ENCODE measurements around the gene FANCI.

The FANCI gene

GRCh38 chr15:89243691-89244573 is at the start of gene FANCI:
Gene FANCI, plus strand, starts transcription at chr15:89243979. Its CDS starts 3,669 bp downstream, at chr15:89247648.
- Mint-ChIP-seq H3K27me3 (no peaks in the 10 kb centered on the region), H3K36me3 (peaks cover 7% of the 10 kb centered on the region), H3K9me3 (ENCODE audit: low read depth) (no peaks in the 10 kb centered on the region), H3K4me1 (ENCODE audit: low read depth) (peaks cover 23% of the 10 kb centered on the region), H3K4me3 (peak within 1 kb of the TSS; percentile 96), H3K27ac (peak within 1 kb of the TSS; percentile 87)

DNA sequence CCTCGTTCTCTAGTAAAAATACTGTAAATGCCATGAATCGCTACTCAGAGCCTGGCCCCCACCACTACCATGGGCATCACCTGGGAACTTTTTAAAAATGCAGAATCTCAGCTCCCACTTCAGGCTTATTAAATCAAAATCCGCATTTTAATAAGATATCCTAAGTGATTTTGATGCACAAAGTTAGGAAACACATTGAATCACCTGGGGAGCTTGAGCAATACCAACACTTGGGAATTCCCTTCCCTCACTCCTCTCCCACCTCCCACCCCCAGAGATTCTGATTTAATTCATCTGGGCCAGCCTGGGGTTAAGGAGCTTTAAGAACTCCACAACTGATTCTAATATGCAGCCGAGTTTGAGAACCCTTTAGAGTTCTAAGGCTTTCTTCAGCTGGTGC is 49.2 kb upstream of the FANCI start:
- no peak overlapping the region for H3K27ac Mint-ChIP-seq
- no peaks in the 10 kb centered on the region for H3K9me3 Mint-ChIP-seq (ENCODE audit: low read depth)
- peaks cover 7% of the 10 kb centered on the region for H3K4me1 Mint-ChIP-seq (ENCODE audit: low read depth)
- peaks cover 8% of the 10 kb centered on the region for H3K36me3 Mint-ChIP-seq
- no peaks in the 10 kb centered on the region for H3K27me3 Mint-ChIP-seq
- no peak overlapping the region for H3K4me3 Mint-ChIP-seq

GRCh38 chr15:89195836-89196235 is 47.9 kb upstream of the FANCI start:
- Mint-ChIP-seq H3K9me3 (ENCODE audit: low read depth) (no peaks in the 10 kb centered on the region), H3K27me3 (no peaks in the 10 kb centered on the region), H3K27ac (no peak overlapping the region), H3K36me3 (peaks cover 8% of the 10 kb centered on the region), H3K4me3 (no peak overlapping the region), H3K4me1 (ENCODE audit: low read depth) (peaks cover 7% of the 10 kb centered on the region)

DNA sequence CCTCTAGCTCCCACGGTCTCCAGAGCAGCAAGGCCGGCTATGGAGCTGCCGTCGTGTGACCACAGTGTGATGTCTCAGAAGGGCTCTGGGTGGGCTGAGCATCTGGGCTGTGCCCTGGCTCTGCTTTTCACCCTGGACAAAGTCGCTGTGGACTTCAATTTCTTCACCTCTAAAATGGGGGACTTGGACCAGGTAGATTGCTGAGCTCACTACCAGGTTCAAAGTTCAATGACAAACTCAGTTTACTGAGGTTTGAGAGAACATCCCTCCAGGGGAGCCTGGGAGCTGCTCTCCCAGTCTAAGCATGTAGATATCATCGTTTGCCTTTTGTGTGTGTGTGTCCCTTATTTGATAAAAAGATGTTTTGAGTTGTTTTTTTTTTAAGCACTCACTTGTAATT is 47.5 kb upstream of the FANCI start:
- Mint-ChIP-seq H3K27me3 (no peaks in the 10 kb centered on the region), H3K4me3 (no peak overlapping the region), H3K27ac (no peak overlapping the region), H3K4me1 (ENCODE audit: low read depth) (peaks cover 7% of the 10 kb centered on the region), H3K9me3 (ENCODE audit: low read depth) (no peaks in the 10 kb centered on the region), H3K36me3 (peaks cover 6% of the 10 kb centered on the region)

GRCh38 chr15:89196994-89197393 is 46.8 kb upstream of the FANCI start:
- Mint-ChIP-seq H3K4me3 (no peak overlapping the region), H3K27me3 (no peaks in the 10 kb centered on the region), H3K9me3 (ENCODE audit: low read depth) (no peaks in the 10 kb centered on the region), H3K4me1 (ENCODE audit: low read depth) (peaks cover 7% of the 10 kb centered on the region), H3K36me3 (peaks cover 5% of the 10 kb centered on the region), H3K27ac (peak overlapping the region; percentile 51)

DNA sequence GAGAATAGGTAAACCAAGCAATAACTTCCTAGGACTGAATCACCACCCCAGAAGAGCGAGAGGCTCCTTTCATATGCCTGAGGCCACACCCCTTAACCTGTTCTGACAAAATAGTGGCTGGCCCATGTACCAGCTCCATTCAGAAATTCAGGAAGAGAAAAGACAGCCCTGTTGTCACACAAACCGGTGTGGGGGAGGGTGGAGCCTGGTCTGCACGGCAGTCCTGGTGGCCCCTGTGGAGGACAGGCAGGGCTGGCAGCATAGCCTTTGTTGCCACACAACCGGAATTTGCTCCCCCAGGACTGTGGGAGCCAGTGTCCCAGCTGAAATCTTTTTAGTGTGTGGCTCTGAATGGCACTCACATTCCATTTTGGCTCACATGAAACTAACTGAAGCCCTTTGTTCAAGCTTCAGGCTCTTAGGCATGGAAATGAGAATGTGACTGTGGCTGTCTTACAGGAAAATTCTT is 46.2 kb upstream of the FANCI start:
- H3K4me3 Mint-ChIP-seq, result no peak overlapping the region
- peak overlapping the region; percentile 51 for H3K27ac Mint-ChIP-seq
- H3K27me3 Mint-ChIP-seq, result no peaks in the 10 kb centered on the region
- H3K4me1 Mint-ChIP-seq (ENCODE audit: low read depth), result peaks cover 7% of the 10 kb centered on the region
- H3K9me3 Mint-ChIP-seq (ENCODE audit: low read depth), result no peaks in the 10 kb centered on the region
- peaks cover 7% of the 10 kb centered on the region for H3K36me3 Mint-ChIP-seq

DNA sequence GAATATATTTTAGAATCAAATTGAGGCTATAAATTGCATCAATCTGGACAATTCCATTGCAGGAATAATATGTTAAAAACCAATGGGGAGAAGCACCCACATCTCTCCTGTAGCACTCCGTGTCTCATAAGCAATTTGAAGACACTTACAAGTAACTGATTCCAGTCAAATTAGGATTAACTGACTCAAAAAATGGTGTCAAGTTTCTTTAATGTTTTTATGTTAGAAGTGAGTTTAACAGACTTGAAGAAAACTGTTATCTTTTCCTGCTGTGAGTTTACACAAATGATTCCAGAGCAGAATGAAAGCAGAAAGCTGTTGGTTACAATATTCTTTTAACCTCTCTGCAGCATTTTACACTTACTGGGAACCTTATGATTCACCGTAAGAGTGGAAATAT is 45.6 kb upstream of the FANCI start:
- peak overlapping the region; percentile 22 for H3K27ac Mint-ChIP-seq
- H3K9me3 Mint-ChIP-seq (ENCODE audit: low read depth), result no peaks in the 10 kb centered on the region
- H3K27me3 Mint-ChIP-seq, result no peaks in the 10 kb centered on the region
- peaks cover 8% of the 10 kb centered on the region for H3K4me1 Mint-ChIP-seq (ENCODE audit: low read depth)
- H3K4me3 Mint-ChIP-seq, result no peak overlapping the region
- peaks cover 7% of the 10 kb centered on the region for H3K36me3 Mint-ChIP-seq

DNA sequence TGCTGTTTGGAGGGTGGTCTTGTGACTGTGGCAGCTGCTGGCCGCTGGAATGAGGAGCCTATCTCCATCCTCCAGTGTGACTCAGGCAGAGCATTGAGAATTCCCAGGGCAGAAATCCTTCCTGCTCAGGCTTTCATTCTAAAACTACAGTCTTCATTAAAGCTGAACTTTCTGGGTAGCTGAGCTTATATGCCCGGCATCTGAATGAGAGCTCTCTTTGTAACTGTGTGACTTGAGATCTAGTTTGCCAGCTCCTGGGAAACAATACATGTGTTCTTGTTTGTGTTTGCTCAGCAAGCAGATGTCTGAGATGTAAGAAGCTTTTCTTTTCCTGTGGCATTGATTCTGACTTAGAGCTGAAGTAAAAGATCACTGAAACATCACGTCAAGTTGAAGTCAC is 44.8 kb upstream of the FANCI start:
- Mint-ChIP-seq H3K9me3 (ENCODE audit: low read depth) (no peaks in the 10 kb centered on the region), H3K4me3 (no peak overlapping the region), H3K27me3 (no peaks in the 10 kb centered on the region), H3K27ac (no peak overlapping the region), H3K36me3 (peaks cover 7% of the 10 kb centered on the region), H3K4me1 (ENCODE audit: low read depth) (peaks cover 16% of the 10 kb centered on the region)

- peaks cover 22% of the 10 kb centered on the region for H3K4me1 Mint-ChIP-seq (ENCODE audit: low read depth)
Measured at GRCh38 chr15:89199746-89200145, 44.0 kb upstream of the FANCI start.

DNA sequence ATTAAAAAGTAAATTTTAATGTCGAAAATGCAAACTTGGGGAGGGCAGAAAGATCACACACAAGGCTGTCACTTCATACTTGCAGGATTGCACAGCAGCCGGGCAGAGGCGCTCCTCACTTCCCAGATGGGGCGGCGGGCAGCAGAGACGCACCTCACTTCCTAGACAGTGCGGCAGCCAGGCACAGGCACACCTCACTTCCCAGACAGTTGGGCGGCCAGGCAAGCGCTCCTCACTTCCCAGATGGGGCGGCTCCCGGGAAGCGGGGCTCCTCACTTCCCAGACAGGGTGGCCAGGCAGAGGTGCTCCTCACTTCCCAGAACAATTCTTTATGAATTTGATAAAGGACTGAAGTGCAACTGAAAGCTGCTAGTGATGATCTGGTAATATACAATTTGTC is 43.6 kb upstream of the FANCI start:
- H3K36me3 Mint-ChIP-seq, result peaks cover 7% of the 10 kb centered on the region
- no peaks in the 10 kb centered on the region for H3K27me3 Mint-ChIP-seq
- peaks cover 26% of the 10 kb centered on the region for H3K4me1 Mint-ChIP-seq (ENCODE audit: low read depth)
- no peaks in the 10 kb centered on the region for H3K9me3 Mint-ChIP-seq (ENCODE audit: low read depth)
- H3K27ac Mint-ChIP-seq, result no peak overlapping the region
- H3K4me3 Mint-ChIP-seq, result no peak overlapping the region

More at GRCh38 chr15:89199746-89200145, 44.0 kb upstream of the FANCI start:
- no peaks in the 10 kb centered on the region for H3K27me3 Mint-ChIP-seq
- H3K27ac Mint-ChIP-seq, result no peak overlapping the region
- H3K9me3 Mint-ChIP-seq (ENCODE audit: low read depth), result no peaks in the 10 kb centered on the region
- H3K4me3 Mint-ChIP-seq, result no peak overlapping the region
- peaks cover 7% of the 10 kb centered on the region for H3K36me3 Mint-ChIP-seq

DNA sequence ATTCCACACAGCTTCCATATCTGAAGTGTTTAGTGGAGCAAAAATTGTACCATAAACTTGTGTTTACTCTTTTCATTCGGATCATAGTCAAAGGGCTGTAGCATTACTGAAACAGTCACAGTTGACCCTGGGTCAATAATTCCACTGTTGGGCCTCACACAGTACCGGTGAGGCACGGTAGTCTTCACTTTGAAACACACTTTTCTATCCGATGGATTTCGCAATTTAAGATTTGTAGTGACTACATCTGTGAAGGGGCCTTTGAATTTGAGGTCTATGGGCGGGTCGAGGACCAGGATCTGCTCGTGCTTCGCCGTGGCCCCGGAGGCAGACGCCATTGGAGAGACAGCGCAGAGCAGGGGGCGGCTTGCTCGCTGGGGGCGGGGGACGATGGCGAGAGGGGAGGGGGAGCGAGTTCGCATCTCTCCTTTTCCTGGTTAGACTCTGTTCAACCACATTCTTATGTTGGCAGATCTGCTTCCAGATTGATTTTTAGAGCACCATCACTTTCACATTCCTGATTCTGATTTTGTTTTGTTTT is 42.2 kb upstream of the FANCI start:
- peaks cover 7% of the 10 kb centered on the region for H3K36me3 Mint-ChIP-seq

GRCh38 chr15:89203705-89204273 is 40.0 kb upstream of the FANCI start:
- Mint-ChIP-seq H3K36me3 (peaks cover 4% of the 10 kb centered on the region), H3K9me3 (ENCODE audit: low read depth) (no peaks in the 10 kb centered on the region), H3K27me3 (no peaks in the 10 kb centered on the region), H3K4me3 (peak overlapping the region; percentile 48), H3K27ac (peak overlapping the region; percentile 81), H3K4me1 (ENCODE audit: low read depth) (peaks cover 29% of the 10 kb centered on the region)

More for the DNA sequence above, 42.2 kb upstream of the FANCI start:
- peaks cover 29% of the 10 kb centered on the region for H3K4me1 Mint-ChIP-seq (ENCODE audit: low read depth)
- H3K27me3 Mint-ChIP-seq, result no peaks in the 10 kb centered on the region
- no peaks in the 10 kb centered on the region for H3K9me3 Mint-ChIP-seq (ENCODE audit: low read depth)
- H3K27ac Mint-ChIP-seq, result no peak overlapping the region
- no peak overlapping the region for H3K4me3 Mint-ChIP-seq

DNA sequence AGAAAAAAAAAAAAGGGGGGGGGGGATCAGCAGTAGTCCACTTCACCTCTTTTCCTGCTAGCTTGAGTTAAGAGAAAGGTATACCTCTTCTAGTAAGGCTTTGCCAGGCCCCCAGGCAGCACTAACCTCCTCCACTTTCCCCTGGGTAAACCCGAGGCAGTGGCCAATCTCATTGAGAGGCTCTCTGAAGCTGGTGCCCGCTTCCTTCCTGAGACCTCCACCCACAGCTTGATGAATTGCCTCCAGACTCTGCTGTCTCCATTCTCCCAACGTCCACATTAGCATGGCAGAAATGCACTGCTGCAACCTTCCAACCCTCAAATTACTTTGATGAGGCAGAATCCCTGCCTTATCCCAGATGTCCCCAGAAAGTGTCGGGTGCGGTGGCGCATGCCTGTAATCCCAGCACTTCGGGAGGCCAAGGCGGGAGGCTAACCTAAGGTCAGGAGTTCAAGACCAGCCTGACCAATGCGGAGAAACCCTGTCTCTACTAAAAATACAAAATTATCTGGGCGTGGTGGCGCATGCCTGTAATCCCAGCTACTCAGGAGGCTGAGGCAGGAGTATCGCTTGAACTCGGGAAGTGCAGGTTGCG is 37.7 kb upstream of the FANCI start:
- Mint-ChIP-seq H3K4me3 (no peak overlapping the region), H3K27me3 (no peaks in the 10 kb centered on the region), H3K36me3 (peaks cover 3% of the 10 kb centered on the region), H3K9me3 (ENCODE audit: low read depth) (no peaks in the 10 kb centered on the region), H3K27ac (no peak overlapping the region), H3K4me1 (ENCODE audit: low read depth) (peaks cover 29% of the 10 kb centered on the region)

DNA sequence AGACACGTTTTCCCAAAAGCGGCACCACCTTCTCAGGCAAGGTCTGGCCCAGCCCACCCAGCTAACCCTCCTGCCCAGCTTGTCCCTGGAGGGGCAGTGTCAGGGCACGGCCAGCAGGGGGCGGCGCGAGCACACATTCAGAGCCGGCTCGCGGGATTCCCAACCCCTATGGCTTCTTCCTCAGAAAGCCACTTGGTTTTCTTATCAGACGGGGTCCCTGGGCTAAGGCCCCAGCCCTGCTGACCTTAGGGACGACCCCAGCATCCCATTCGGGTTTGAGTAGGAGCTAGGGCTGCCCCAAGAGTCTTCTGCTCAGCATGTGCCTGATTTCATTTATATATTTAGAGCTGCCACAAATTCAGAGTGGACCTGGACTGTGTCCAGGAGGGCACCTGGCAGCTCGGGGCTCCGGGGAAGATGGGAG is 36.9 kb upstream of the FANCI start:
- peaks cover 29% of the 10 kb centered on the region for H3K4me1 Mint-ChIP-seq (ENCODE audit: low read depth)
- peaks cover 2% of the 10 kb centered on the region for H3K36me3 Mint-ChIP-seq
- H3K27me3 Mint-ChIP-seq, result no peaks in the 10 kb centered on the region
- H3K9me3 Mint-ChIP-seq (ENCODE audit: low read depth), result no peaks in the 10 kb centered on the region
- peak overlapping the region; percentile 58 for H3K27ac Mint-ChIP-seq
- H3K4me3 Mint-ChIP-seq, result peak overlapping the region; percentile 37

GRCh38 chr15:89208256-89208655 is 35.5 kb upstream of the FANCI start:
- Mint-ChIP-seq H3K9me3 (ENCODE audit: low read depth) (no peaks in the 10 kb centered on the region), H3K36me3 (no peaks in the 10 kb centered on the region), H3K4me3 (no peak overlapping the region), H3K27ac (no peak overlapping the region), H3K4me1 (ENCODE audit: low read depth) (peaks cover 27% of the 10 kb centered on the region), H3K27me3 (no peaks in the 10 kb centered on the region)
